Endothelial cell (in vitro differentiated cells): Measurements from ENCODE around the gene SCGB1C2. TPM values are rescaled to one million over a fixed set of nuclear protein-coding genes. Genes with fewer than 3 reads are reported as not detected.
A peak's percentile ranks its signal among the peaks of the same experiment; 100 is the strongest.
"Not testable (repeated sequence)": the region's sequence is repeated elsewhere in the genome, so short reads cannot be mapped to it uniquely, and the experiment has no call there.

Experiments used
- DNase-seq: peaks from one replicate; pipeline ENCODE4 v3.0.0; 2021; ENCODE audit warnings: low spot score
- H3K27ac Mint-ChIP-seq: one replicate; pipeline ENCODE4 v1.8.0; 2021; ENCODE audit warnings: mixed read lengths, inconsistent platforms; ENCODE audit not compliant: unreplicated experiment
- H3K27me3 Mint-ChIP-seq: one replicate; pipeline ENCODE4 v1.8.0; 2021; ENCODE audit warnings: mild to moderate bottlenecking, moderate library complexity, mixed read lengths, inconsistent platforms; ENCODE audit not compliant: unreplicated experiment
- H3K36me3 Mint-ChIP-seq: one replicate; pipeline ENCODE4 v1.8.0; 2021; ENCODE audit warnings: mild to moderate bottlenecking, low read depth, mixed read lengths, inconsistent platforms; ENCODE audit not compliant: unreplicated experiment
- H3K4me1 Mint-ChIP-seq: one replicate; pipeline ENCODE4 v1.8.0; 2021; ENCODE audit warnings: mild to moderate bottlenecking, mixed read lengths, inconsistent platforms; ENCODE audit not compliant: unreplicated experiment
- H3K4me3 Mint-ChIP-seq: one replicate; pipeline ENCODE4 v1.8.0; 2021; ENCODE audit warnings: mild to moderate bottlenecking, mixed read lengths, inconsistent platforms; ENCODE audit not compliant: unreplicated experiment
- H3K9me3 Mint-ChIP-seq: one replicate; pipeline ENCODE4 v1.8.0; 2021; ENCODE audit warnings: mixed read lengths, inconsistent platforms; ENCODE audit not compliant: unreplicated experiment
- CTCF ChIP-seq: fragments of 200-600 bp; sonication (generic); IDR thresholded peaks from one replicate; pipeline ENCODE4 v1.5.0; 2021; ENCODE audit warnings: antibody characterized with exemption; ENCODE audit not compliant: unreplicated experiment
- long read RNA-seq: library from polyadenylated mRNA; unstranded; transcript quantifications from one replicate; pipeline ENCODE4 v2.0.0, GENCODE V29; 2020; ENCODE audit not compliant: unreplicated experiment
- total RNA-seq: library from RNA; stranded (reverse); fragmentation: NEBNext Ultra II Directional; extraction: Animal tissue kit (Norgen Biotek cat#: 25700); gene quantifications from one replicate; pipeline ENCODE4 v1.2.1, GENCODE V29; 2021; ENCODE audit not compliant: unreplicated experiment

Gene SCGB1C2
- not detected for total RNA-seq
- long read RNA-seq, result 0 reads

GRCh38 chr17:137166-137807 lies at the start of gene SCGB1C2:
TSS of gene SCGB1C2 (plus strand) at chr17:137569. CDS start at chr17:137591, 22 bp downstream.
- H3K27me3 Mint-ChIP-seq, H3K27ac Mint-ChIP-seq, H3K9me3 Mint-ChIP-seq, H3K4me1 Mint-ChIP-seq, H3K4me3 Mint-ChIP-seq, DNase-seq, H3K36me3 Mint-ChIP-seq: not testable (repeated sequence)

GRCh38 chr17:113111-113510 lies 24.3 kb upstream of the SCGB1C2 start:
- H3K4me3 Mint-ChIP-seq, H3K36me3 Mint-ChIP-seq, DNase-seq, H3K27me3 Mint-ChIP-seq, H3K9me3 Mint-ChIP-seq, H3K4me1 Mint-ChIP-seq, H3K27ac Mint-ChIP-seq: not testable (repeated sequence)

GRCh38 chr17:118339-118917 lies 18.9 kb upstream of the SCGB1C2 start:
- H3K9me3 Mint-ChIP-seq, H3K4me3 Mint-ChIP-seq, H3K27me3 Mint-ChIP-seq, H3K27ac Mint-ChIP-seq, H3K4me1 Mint-ChIP-seq, H3K36me3 Mint-ChIP-seq: not testable (repeated sequence)
- peak; percentile 67 for TF ChIP-seq CTCF
- DNase-seq, result peak; percentile 74

- H3K9me3 Mint-ChIP-seq, H3K36me3 Mint-ChIP-seq, H3K4me1 Mint-ChIP-seq, H3K27ac Mint-ChIP-seq, H3K4me3 Mint-ChIP-seq, H3K27me3 Mint-ChIP-seq: not testable (repeated sequence)
- peak; percentile 2 for DNase-seq
Measured at GRCh38 chr17:133932-134331, 3.4 kb upstream of the SCGB1C2 start.

GRCh38 chr17:134332-134785 lies 3.0 kb upstream of the SCGB1C2 start:
- H3K4me3 Mint-ChIP-seq, DNase-seq: not testable (repeated sequence)

GRCh38 chr17:135022-135421 lies 2.3 kb upstream of the SCGB1C2 start:
- not testable (repeated sequence) for H3K4me3 Mint-ChIP-seq, H3K36me3 Mint-ChIP-seq, H3K27me3 Mint-ChIP-seq, DNase-seq, H3K4me1 Mint-ChIP-seq, H3K9me3 Mint-ChIP-seq, H3K27ac Mint-ChIP-seq

More at GRCh38 chr17:134332-134785, 3.0 kb upstream of the SCGB1C2 start:
- not testable (repeated sequence) for H3K36me3 Mint-ChIP-seq, H3K9me3 Mint-ChIP-seq, H3K4me1 Mint-ChIP-seq, H3K27ac Mint-ChIP-seq, H3K27me3 Mint-ChIP-seq
- peak; percentile 51 for TF ChIP-seq CTCF

- H3K27ac Mint-ChIP-seq, H3K4me1 Mint-ChIP-seq, H3K36me3 Mint-ChIP-seq, H3K4me3 Mint-ChIP-seq, H3K9me3 Mint-ChIP-seq, DNase-seq, H3K27me3 Mint-ChIP-seq: not testable (repeated sequence)
Measured at GRCh38 chr17:135895-136294, 1.5 kb upstream of the SCGB1C2 start.

- not testable (repeated sequence) for H3K9me3 Mint-ChIP-seq, H3K27ac Mint-ChIP-seq, H3K36me3 Mint-ChIP-seq, H3K27me3 Mint-ChIP-seq, H3K4me1 Mint-ChIP-seq, H3K4me3 Mint-ChIP-seq
- peak; percentile 75 for DNase-seq
Measured at GRCh38 chr17:136531-136930, 838 bp upstream of the SCGB1C2 start.

GRCh38 chr17:139401-140205 lies 2.2 kb downstream of the SCGB1C2 start:
- H3K36me3 Mint-ChIP-seq, H3K4me1 Mint-ChIP-seq, H3K4me3 Mint-ChIP-seq, H3K27me3 Mint-ChIP-seq, H3K27ac Mint-ChIP-seq, H3K9me3 Mint-ChIP-seq: not testable (repeated sequence)
- DNase-seq, result peak; percentile 1
